GM18511 (cell line): Measurements from ENCODE around the gene CCDC134.

Source experiments
- ATAC-seq: cut with Tn5 transposase; IDR thresholded peaks from one replicate; pipeline ENCODE4 v1.9.1; 2021; ENCODE audit warnings: mild to moderate bottlenecking, moderate library complexity; ENCODE audit not compliant: unreplicated experiment

Gene CCDC134

GRCh38 chr22:41800348-41801146 is at the start of gene CCDC134:
CCDC134 (plus strand) TSS chr22:41800679; CDS start chr22:41808891, 8,212 bp downstream.
- peak; percentile 91 for ATAC-seq

DNA sequence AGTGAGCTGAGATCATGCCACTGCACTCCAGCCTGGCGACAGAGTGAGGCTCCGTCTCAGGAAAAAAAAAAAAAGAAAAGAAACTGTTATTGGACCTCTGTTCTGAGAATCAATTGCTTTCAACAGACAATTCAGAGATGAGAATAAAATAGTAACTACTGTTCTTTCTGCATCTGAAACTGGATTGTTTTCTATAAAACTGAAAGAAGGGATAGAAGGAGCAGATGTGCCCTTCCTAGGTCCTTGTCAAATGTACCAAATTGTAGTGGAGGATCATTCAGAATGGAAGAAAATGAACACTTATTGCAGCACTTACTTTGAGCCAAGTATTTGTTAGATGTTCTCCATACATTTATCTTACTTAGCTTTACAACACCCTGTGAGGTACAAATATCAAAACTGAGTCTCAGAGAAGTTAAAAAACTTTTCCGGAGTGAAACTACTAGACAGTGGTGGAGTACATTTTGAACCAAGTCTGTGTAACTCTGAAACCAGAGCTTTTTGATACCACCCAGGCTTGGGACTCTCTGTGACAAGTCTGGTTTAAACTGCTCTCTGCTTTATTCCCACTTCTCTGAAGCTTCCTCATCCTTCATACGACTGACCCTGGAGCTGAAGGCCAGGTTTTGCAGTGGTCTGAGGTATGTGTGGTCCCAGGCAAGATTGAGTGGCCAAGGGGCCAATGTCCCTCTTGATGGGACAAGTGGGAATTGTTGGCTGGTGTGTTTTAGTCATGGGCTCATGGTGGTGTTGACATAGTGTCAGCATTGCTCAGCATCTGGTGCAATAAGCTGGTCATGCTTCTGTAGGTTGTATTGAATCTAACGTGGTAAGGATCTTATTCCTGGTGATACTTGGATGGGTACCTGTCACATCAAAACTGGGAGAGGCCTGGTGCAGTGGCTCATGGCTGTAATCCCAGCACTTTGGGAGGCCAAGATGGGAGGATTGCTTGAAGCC is 48.2 kb upstream of the CCDC134 start:
- ATAC-seq, result no peak

DNA sequence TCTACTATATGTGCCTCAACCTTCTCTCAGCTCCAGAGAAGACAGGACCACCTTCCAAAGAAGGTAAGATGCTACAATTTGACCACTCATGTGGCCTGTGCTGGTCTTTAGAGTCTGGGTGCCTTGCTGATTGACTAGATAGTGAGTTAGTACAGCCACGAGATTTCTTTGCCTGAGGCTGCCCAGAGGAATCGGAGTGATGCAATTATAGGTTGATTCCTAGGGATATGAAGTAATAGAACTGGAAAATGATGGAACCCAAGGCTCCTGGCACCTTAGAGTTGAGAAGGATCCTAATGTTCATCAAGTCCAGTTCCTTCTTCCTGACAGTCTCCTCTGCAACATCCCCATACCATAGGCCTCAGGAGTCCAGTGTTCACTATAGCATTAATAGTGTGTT is 46.5 kb upstream of the CCDC134 start:
- ATAC-seq, result no peak

DNA sequence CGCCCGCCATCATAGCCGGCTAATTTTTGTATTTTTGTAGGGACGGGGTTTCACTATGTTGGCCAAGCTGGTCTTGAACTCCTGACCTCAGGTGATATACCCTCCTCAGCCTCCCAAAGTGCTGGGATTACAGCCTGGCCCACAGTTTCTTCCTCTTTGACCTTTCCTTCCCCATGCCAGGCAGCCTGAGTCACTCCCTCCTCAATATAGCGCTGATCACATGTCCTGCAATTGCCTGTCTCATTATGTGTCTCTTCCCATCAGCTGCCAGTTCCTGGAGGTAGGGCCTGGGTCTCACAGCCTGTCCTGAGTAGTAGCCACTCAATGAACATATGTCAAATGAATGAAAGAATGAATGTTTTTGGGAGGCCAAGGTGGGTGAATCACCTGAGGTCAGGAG is 43.0 kb upstream of the CCDC134 start:
- ATAC-seq, result no peak

DNA sequence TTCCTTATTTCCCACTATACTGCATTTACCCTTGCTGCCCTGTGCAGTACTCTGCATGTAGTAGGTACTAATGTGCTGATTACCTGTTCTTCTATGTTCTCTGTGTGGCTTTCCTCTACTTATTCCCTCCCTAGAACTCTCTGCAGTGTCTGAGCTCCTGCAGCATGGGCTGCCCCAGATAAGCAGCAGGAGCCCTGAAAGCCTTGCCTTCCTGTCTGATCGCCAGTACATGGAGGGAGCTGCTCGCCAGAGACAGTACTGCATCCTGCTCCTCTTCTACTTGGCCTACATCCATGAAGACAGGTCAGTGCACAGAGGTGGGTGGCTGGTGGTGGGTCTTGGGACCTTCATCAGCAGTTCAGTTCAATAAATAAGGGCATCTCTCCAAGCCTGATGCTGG is 42.2 kb upstream of the CCDC134 start:
- no peak for ATAC-seq

- no peak for ATAC-seq
Measured at GRCh38 chr22:41762980-41763779, 37.3 kb upstream of the CCDC134 start.

- no peak for ATAC-seq
Measured at GRCh38 chr22:41766476-41766875, 34.0 kb upstream of the CCDC134 start.

DNA sequence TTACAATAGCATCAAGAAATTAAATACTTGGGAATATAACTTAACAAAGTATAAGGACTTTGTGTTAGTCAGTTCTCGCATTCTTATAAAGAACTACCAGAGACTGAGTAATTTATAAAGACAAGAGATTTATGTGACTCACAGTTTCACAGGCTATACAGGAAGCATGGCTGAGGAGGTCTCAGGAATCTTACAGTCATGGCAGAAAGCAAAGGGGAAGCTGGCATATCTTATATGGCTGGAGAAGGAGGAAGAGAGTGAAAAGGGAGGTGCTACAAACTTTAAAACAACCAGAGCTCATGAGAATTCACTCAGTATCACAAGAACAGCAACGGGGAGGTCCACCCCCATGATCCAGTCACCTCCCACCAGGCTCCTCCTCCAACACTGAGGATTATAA is 32.0 kb upstream of the CCDC134 start:
- ATAC-seq, result no peak

DNA sequence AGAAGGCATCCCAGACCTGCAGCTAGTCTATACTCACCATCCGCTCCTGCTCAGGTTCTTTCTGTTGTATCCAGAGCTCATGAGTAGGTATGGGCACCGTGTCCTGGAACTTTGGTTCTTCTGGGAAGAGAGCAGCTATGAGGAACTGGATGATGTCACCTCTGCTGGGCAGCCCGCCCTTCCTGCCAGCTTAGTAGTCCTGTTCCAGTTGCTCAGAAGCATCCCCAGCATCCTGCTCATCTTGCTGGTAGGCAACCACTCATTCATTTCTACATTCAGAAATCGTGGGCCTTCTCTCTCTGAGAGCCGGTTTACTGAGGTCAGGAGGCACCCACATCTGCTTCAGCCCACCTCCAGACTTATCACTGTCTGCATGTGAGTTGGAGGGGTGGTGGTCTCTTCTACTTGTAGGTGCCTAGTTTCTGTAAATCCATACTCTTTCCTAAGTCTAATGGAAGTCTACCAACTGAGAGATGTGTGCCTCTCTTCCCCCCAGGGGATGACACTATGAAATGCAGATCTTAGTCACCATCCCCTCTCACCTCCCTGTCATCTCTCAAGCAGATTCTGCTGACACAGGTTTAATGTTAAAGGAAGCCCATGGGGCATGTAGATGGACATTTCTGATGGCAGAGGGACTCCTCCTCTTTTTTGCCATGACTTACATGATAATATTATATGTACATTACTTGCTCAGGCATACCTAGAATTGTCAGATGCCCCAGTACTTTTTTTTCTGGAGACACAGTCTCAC is 29.6 kb upstream of the CCDC134 start:
- no peak for ATAC-seq

GRCh38 chr22:41772198-41772597 is 28.3 kb upstream of the CCDC134 start:
- ATAC-seq, result no peak

GRCh38 chr22:41772645-41773044 is 27.8 kb upstream of the CCDC134 start:
- no peak for ATAC-seq

DNA sequence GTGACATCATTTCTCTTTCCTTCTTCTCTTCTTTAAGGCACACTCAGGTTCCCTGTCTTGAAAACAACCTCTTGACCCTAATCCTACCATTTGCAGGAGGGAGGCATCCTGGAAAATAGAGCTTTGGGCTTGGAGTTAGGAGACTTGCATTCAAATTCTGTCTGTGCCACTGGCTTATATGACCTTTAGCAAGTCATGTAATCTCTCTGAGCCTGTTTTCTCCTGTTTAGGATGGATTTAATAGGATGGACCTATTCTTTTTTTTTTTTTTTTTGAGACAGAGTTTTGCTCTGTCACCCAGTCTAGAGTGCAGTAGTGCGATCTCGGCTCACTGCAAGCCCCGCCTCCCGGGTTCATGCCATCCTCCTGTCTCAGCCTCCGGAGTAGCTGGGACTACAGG is 25.1 kb upstream of the CCDC134 start:
- no peak for ATAC-seq

DNA sequence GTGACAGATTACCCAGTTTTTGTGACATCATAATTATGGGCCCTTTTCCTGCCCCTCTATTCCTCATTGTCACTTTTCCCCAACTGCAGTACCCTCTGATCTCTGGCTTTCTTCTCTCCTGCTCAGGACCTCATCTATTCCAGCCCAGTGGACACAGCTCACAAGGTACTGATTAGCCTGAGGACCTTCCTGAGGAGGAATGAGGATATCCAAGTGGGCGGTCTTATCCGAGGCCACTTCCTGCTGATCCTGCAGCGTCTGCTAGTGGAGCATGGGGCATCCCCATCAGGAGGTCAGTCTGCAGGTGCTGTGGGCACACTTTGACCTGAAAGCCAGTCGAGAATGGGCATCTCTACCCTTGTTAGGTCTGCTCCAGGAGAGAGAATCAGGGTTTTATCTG is 24.5 kb upstream of the CCDC134 start:
- no peak for ATAC-seq

DNA sequence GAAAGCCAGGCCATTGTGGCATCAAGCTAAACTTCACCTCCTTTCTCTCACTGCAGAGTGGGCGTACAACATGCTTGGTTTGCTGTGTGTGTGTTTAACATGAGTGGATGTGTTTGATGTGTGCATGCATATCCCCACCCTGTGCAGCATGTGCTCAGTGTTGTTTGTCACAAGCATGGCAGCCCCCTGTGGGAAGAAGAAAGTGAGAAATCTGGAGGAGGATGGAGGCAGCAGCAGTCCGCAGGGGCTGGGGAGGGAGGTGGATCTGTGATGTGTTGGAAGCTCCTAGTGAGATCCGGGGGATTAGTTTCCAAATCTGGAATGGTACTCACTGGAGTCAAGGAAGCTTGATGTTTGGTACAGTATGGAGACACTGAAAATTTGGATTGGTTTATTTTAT is 24.1 kb upstream of the CCDC134 start:
- ATAC-seq, result no peak

DNA sequence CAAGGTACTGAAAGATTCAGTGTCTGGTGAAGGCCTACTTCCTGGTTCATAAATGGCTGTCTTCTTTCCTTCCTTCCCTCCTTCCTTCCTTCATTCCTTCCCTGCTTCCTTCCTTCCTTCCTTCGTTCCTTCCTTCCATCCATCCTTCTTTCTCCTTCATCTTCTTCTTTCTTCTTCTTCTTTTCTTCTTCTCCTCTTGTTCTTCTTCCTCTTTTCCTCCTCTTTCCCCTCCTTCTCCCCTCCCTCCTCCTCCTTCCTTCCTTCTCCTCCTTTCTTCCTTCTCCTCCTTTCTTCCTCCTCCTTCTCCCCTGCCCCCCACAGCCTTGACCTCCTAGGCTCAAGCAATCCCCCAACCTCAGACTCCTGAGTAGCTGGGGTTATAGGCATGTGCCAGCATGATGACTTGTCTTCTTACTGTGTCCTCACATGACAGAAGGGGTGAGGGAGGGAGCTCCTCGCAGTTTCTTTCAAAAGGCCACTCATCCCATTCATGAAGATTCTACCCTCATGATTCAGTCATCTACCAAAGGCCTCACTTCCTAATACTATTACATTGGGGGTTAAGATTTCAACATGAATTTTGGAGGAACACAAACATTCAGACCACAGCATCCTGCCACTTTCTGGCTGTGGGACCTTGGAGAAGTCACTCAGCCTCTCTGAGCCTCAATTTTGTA is 22.6 kb upstream of the CCDC134 start:
- no peak for ATAC-seq

DNA sequence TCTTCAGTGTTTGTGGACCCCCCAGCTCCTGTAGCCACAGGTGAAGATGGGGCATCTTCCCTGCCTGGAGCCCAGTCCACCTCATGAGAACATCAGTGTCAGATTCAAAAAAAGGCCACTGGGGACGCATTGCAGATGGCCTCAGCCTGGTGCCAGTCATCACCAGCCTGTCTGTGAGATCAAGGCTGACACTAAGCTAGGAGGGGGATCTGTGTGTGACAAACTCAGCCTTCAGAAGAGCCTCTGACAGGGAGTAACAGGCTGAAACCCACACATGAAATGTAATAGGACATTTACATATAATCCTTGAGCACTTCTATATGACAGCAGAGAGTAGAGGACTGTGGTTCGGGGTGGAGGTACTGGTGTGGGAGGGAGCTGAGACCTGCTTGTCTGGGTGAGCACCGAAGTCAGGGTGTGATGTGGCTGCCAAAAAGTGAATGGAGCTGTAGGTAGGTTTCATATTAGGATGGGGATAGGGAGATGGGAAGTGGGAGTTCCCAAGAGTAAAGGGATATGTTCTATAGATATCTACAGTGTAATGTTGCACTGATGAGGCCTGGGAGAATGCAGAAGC is 20.5 kb upstream of the CCDC134 start:
- no peak for ATAC-seq

DNA sequence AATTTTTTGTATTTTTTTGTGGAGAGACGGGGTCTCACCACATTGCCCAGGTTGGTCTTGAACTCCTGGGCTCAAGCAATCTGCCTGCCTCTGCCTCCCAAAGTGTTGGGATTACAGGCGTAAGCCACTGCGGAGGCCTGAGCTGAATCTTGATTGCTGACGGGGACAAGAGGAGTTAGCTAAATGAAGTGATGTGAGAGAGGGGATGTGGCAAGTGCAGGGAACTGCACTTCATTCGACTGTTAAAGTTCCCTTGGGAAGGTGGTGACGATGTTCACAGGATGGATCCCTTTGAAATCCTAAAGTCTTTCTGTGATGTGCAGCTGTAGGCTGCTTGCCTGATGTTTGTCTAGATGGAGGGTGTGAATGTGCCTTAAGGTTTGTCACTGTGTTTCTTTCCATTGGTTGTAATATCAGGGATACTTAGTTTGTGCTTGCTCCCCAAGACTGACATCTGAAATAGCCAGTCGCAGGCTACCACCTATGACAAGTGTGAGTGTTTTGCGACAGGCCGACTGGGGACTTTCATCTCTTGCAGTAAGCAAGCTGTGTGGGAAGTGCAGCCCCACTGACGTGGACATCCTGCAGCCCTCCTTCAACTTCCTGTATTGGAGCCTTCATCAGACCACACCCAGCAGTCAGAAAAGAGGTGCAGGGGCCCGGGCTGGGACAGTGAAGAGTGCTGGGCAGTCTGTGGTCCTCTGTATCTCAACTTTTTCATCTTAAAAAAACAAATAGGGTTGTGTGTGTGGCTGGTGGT is 19.6 kb upstream of the CCDC134 start:
- peak; percentile 97 for ATAC-seq

- ATAC-seq, result peak; percentile 53
Measured at GRCh38 chr22:41781507-41781906, 19.0 kb upstream of the CCDC134 start.

GRCh38 chr22:41782316-41782715 is 18.2 kb upstream of the CCDC134 start:
- no peak for ATAC-seq
